ENCODE measurements around the gene SOWAHC.

GRCh38 chr2:109613922-109614714 lies at the start of gene SOWAHC, which contains the start of gene SEPTIN10:
- TF ChIP-seq POLR2A (IDR thresholded peaks at IDR 0.05; ENCODE audit: low read length) (no peak), GATA1 (IDR thresholded peaks at IDR 0.05; ENCODE audit: low read depth, low read length) (no peak)
